ENCODE results near the gene NUP210L. TPM values are rescaled to one million over a fixed set of nuclear protein-coding genes. Genes with fewer than 3 reads are reported as not detected.
A peak's percentile ranks its signal among the peaks of the same experiment; 100 is the strongest.

The NUP210L gene
- total RNA-seq, 1 donor from 2014 or later, result 2.1 TPM

- Histone ChIP-seq H3K9me3 (no peaks in the 10 kb centered on the region), H3K36me3 (peaks cover 30% of the 10 kb centered on the region), H3K27me3 (no peaks in the 10 kb centered on the region), H3K4me1 (peaks cover 57% of the 10 kb centered on the region), H3K4me3 (peak within 1 kb of the TSS; percentile 88), H3K27ac (peak within 1 kb of the TSS; percentile 88)
- DNase-seq (peak; percentile 99), ATAC-seq (peak; percentile 90)
- no peak for TF ChIP-seq CTCF (IDR thresholded peaks at IDR 0.05)
- intact Hi-C loops (cut with DNase I), result no loop called here
Measured at GRCh38 chr1:153958111-153958960, 196.5 kb downstream of the NUP210L start, which contains the start of gene CRTC2. CRTC2 (minus strand) TSS chr1:153958612; CDS start chr1:153958497, 115 bp downstream.

GRCh38 chr1:153957744-153958110, 197.1 kb downstream of the NUP210L start:
- peaks cover 57% of the 10 kb centered on the region for H3K4me1 ChIP-seq
- H3K4me3 ChIP-seq, result peak overlapping the region; percentile 88
- H3K9me3 ChIP-seq, result no peaks in the 10 kb centered on the region
- H3K36me3 ChIP-seq, result peaks cover 36% of the 10 kb centered on the region
- DNase-seq (no peak), ATAC-seq (peak; percentile 0)
- intact Hi-C loops (cut with DNase I), result no loop called here
- no peaks in the 10 kb centered on the region for H3K27me3 ChIP-seq
- TF ChIP-seq CTCF (IDR thresholded peaks at IDR 0.05), result no peak
- peak overlapping the region; percentile 88 for H3K27ac ChIP-seq

GRCh38 chr1:153956997-153957715, 197.7 kb downstream of the NUP210L start:
- Histone ChIP-seq H3K4me3 (peak overlapping the region; percentile 88), H3K27me3 (no peaks in the 10 kb centered on the region), H3K27ac (peak overlapping the region; percentile 88), H3K9me3 (no peaks in the 10 kb centered on the region), H3K36me3 (peaks cover 42% of the 10 kb centered on the region), H3K4me1 (peaks cover 52% of the 10 kb centered on the region)
- intact Hi-C loops (cut with DNase I), result no loop called here
- no peak for DNase-seq
- TF ChIP-seq CTCF (IDR thresholded peaks at IDR 0.05), result no peak
- ATAC-seq, result no peak

GRCh38 chr1:153954826-153955225, 200.0 kb downstream of the NUP210L start:
- no peak for TF ChIP-seq CTCF (IDR thresholded peaks at IDR 0.05)
- intact Hi-C loops (cut with DNase I), result no loop called here
- H3K36me3 ChIP-seq, result peaks cover 52% of the 10 kb centered on the region
- peaks cover 35% of the 10 kb centered on the region for H3K4me1 ChIP-seq
- DNase-seq (no peak), ATAC-seq (no peak)
- H3K27me3 ChIP-seq, result no peaks in the 10 kb centered on the region
- H3K4me3 ChIP-seq, result no peak overlapping the region
- H3K9me3 ChIP-seq, result no peaks in the 10 kb centered on the region
- H3K27ac ChIP-seq, result no peak overlapping the region

GRCh38 chr1:153953859-153954365, 201.0 kb downstream of the NUP210L start:
- no peak for ATAC-seq
- H3K36me3 ChIP-seq, result peaks cover 61% of the 10 kb centered on the region
- no peaks in the 10 kb centered on the region for H3K27me3 ChIP-seq
- intact Hi-C loops (cut with DNase I), result no loop called here
- H3K27ac ChIP-seq, result no peak overlapping the region
- no peak for TF ChIP-seq CTCF (IDR thresholded peaks at IDR 0.05)
- H3K9me3 ChIP-seq, result no peaks in the 10 kb centered on the region
- DNase-seq, result no peak
- H3K4me1 ChIP-seq, result peaks cover 26% of the 10 kb centered on the region
- no peak overlapping the region for H3K4me3 ChIP-seq
